Mammary epithelial cell (primary cell): ENCODE results near the gene PPP2R5D.

Experiments used
- EZH2 ChIP-seq: IDR thresholded peaks from 2 replicates; pipeline ENCODE4 v1.6.1; 2012; ENCODE audit warnings: low read length, inconsistent platforms, borderline replicate concordance
- TF ChIP-seq, protein P1 (sequence below), 2 donors: IDR thresholded peaks in 1 of 2; conservative IDR thresholded peaks in 1 of 2; 2 replicates each; pipeline ENCODE4 v1.5.1; 2011 to 2012; ENCODE audit warnings: inconsistent platforms in 2 of 2, low read length in 2 of 2, mild to moderate bottlenecking in 2 of 2, control low read depth in 1 of 2, low read depth in 1 of 2; ENCODE audit not compliant: insufficient read depth in 1 of 2; ENCODE audit errors: extremely low read depth in 1 of 2

DNA sequence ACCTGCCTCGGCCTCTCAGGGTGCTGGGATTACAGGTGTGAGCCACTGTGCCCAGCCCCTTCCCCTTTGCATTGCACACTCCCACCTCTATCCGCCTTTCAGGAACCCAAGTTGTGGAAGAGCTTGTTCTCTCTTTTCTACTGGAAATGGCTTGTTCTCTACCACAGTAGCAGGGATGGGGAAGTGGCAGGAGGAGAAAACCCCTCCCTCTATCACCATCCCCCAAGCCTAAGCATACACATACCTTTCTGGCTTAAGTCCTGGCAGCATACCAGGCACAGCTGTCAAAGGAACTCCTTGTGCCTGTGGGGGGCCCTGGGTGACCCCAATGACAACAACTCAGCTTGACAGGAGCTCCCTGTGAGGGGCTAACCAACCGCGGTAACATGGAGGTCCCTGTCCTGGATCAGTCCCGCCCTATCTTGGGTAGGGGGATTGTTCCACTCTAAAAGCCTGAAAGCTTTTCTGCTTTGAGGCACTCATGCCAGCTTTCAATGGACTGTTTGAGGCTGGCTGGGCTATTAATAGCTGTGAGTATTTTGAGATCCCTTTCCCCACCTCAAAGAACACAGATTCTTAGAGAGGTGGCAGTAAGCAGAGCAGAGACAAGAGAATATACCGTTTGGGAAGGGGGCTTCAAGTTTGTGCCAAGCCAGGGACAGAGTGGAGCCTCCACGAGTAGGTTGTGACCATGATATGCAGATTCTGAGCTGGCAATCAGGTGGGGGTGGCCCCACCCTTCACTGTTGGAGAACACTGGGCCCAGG, 32.0 kb downstream of the PPP2R5D start:
- TF ChIP-seq, protein P1, sequence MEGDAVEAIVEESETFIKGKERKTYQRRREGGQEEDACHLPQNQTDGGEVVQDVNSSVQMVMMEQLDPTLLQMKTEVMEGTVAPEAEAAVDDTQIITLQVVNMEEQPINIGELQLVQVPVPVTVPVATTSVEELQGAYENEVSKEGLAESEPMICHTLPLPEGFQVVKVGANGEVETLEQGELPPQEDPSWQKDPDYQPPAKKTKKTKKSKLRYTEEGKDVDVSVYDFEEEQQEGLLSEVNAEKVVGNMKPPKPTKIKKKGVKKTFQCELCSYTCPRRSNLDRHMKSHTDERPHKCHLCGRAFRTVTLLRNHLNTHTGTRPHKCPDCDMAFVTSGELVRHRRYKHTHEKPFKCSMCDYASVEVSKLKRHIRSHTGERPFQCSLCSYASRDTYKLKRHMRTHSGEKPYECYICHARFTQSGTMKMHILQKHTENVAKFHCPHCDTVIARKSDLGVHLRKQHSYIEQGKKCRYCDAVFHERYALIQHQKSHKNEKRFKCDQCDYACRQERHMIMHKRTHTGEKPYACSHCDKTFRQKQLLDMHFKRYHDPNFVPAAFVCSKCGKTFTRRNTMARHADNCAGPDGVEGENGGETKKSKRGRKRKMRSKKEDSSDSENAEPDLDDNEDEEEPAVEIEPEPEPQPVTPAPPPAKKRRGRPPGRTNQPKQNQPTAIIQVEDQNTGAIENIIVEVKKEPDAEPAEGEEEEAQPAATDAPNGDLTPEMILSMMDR (conservative IDR thresholded peaks at IDR 0.05 in 1 of 2, IDR thresholded peaks at IDR 0.05 in 1 of 2; ENCODE audit: extremely low read depth in 1 of 2, insufficient read depth in 1 of 2, low read depth in 1 of 2, low read length in 2 of 2) = no peak
- TF ChIP-seq EZH2 = no peak
